ENCODE data around the gene RPS15. TPM values are rescaled to one million over a fixed set of nuclear protein-coding genes. Genes with fewer than 3 reads are reported as not detected.
A peak's percentile ranks its signal among the peaks of the same experiment; 100 is the strongest.

RPS15 gene
- polyA plus RNA-seq, 1 donor (not counting 4 experiments of a cell fraction or from before 2014, with no cell fraction given): 795 TPM

- H3K4me3 ChIP-seq (ENCODE audit: control insufficient read depth in 2 of 3, extremely low read depth in 1 of 3, insufficient read depth in 2 of 3, low read depth in 1 of 3, low read length in 3 of 3): peak overlapping the region; percentile 75 to 79 (median 77)
- H3K9me1 ChIP-seq (ENCODE audit: control insufficient read depth, extremely low read depth, insufficient read depth, low read length): peaks cover 2% of the 10 kb centered on the region
- H4K20me1 ChIP-seq (ENCODE audit: control insufficient read depth, extremely low read depth, insufficient read depth, low read length): peaks cover 47% of the 10 kb centered on the region
- FAIRE-seq (no peak), DNase-seq (ENCODE audit: low read depth, low spot score) (no peak)
- peaks cover 37% of the 10 kb centered on the region for H3K4me1 ChIP-seq (ENCODE audit: control insufficient read depth, extremely low read depth, insufficient read depth, low read length)
- peak overlapping the region; percentile 95 for H3K9ac ChIP-seq (ENCODE audit: control insufficient read depth, extremely low read depth, insufficient read depth, low read length)
- H3K36me3 ChIP-seq (ENCODE audit: control insufficient read depth in 2 of 2, extremely low read depth in 1 of 2, insufficient read depth in 2 of 2, low read length in 2 of 2): peaks cover 5 to 20% of the 10 kb centered on the region in 2 experiments
- H3K79me2 ChIP-seq (ENCODE audit: control insufficient read depth, insufficient read depth, low read length): peaks cover 58% of the 10 kb centered on the region
- H3K9me3 ChIP-seq (ENCODE audit: control insufficient read depth, low read depth, low read length): no peaks in the 10 kb centered on the region
- peak overlapping the region; percentile 86 for H3K27ac ChIP-seq (ENCODE audit: control insufficient read depth, insufficient read depth, low read length)
- no peaks in the 10 kb centered on the region for H3K27me3 ChIP-seq (ENCODE audit: control insufficient read depth, extremely low read depth, insufficient read depth, low read length)
- no peak for TF ChIP-seq CTCF (optimal IDR thresholded peaks at IDR 0.05 in 1 of 3, IDR thresholded peaks at IDR 0.05 in 1 of 3, conservative IDR thresholded peaks at IDR 0.05 in 1 of 3; ENCODE audit: extremely low read depth in 1 of 3, insufficient read depth in 2 of 3, low read length in 3 of 3)
- no peak for TF ChIP-seq EZH2 (IDR thresholded peaks at IDR 0.05; ENCODE audit: low read length)
- no peak overlapping the region for H2AFZ ChIP-seq (ENCODE audit: control insufficient read depth, low read length)
- peak overlapping the region; percentile 88 for H3K4me2 ChIP-seq (ENCODE audit: control insufficient read depth, extremely low read depth, insufficient read depth, low read depth, low read length)
- dilution Hi-C loops (cut with MboI; ENCODE audit: extremely low pct_ligation_motif_present, low sequenced_read_pairs): no loop called here
Observed at GRCh38 chr19:1408300-1409203, 29.6 kb upstream of the RPS15 start.

- FAIRE-seq: no peak
- peak overlapping the region; percentile 86 for H3K27ac ChIP-seq (ENCODE audit: control insufficient read depth, insufficient read depth, low read length)
- peaks cover 51% of the 10 kb centered on the region for H4K20me1 ChIP-seq (ENCODE audit: control insufficient read depth, extremely low read depth, insufficient read depth, low read length)
- no peak for DNase-seq (ENCODE audit: low read depth, low spot score)
- TF ChIP-seq EZH2 (IDR thresholded peaks at IDR 0.05; ENCODE audit: low read length): no peak
- no peak for TF ChIP-seq CTCF (optimal IDR thresholded peaks at IDR 0.05 in 1 of 3, IDR thresholded peaks at IDR 0.05 in 1 of 3, conservative IDR thresholded peaks at IDR 0.05 in 1 of 3; ENCODE audit: extremely low read depth in 1 of 3, insufficient read depth in 2 of 3, low read length in 3 of 3)
- H3K9me3 ChIP-seq (ENCODE audit: control insufficient read depth, low read depth, low read length): no peaks in the 10 kb centered on the region
- H3K4me1 ChIP-seq (ENCODE audit: control insufficient read depth, extremely low read depth, insufficient read depth, low read length): peaks cover 37% of the 10 kb centered on the region
- peak overlapping the region; percentile 75 to 79 (median 77) for H3K4me3 ChIP-seq (ENCODE audit: control insufficient read depth in 2 of 3, extremely low read depth in 1 of 3, insufficient read depth in 2 of 3, low read depth in 1 of 3, low read length in 3 of 3)
- H3K4me2 ChIP-seq (ENCODE audit: control insufficient read depth, extremely low read depth, insufficient read depth, low read depth, low read length): peak overlapping the region; percentile 88
- peaks cover 5 to 20% of the 10 kb centered on the region in 2 experiments for H3K36me3 ChIP-seq (ENCODE audit: control insufficient read depth in 2 of 2, extremely low read depth in 1 of 2, insufficient read depth in 2 of 2, low read length in 2 of 2)
- H2AFZ ChIP-seq (ENCODE audit: control insufficient read depth, low read length): no peak overlapping the region
- dilution Hi-C loops (cut with MboI; ENCODE audit: extremely low pct_ligation_motif_present, low sequenced_read_pairs): no loop called here
- peaks cover 2% of the 10 kb centered on the region for H3K9me1 ChIP-seq (ENCODE audit: control insufficient read depth, extremely low read depth, insufficient read depth, low read length)
- H3K79me2 ChIP-seq (ENCODE audit: control insufficient read depth, insufficient read depth, low read length): peaks cover 67% of the 10 kb centered on the region
- peak overlapping the region; percentile 95 for H3K9ac ChIP-seq (ENCODE audit: control insufficient read depth, extremely low read depth, insufficient read depth, low read length)
- H3K27me3 ChIP-seq (ENCODE audit: control insufficient read depth, extremely low read depth, insufficient read depth, low read length): no peaks in the 10 kb centered on the region
Observed at GRCh38 chr19:1409204-1410005, 28.8 kb upstream of the RPS15 start.

All from keratinocyte (primary cell).